Stimulated activated CD4-positive, alpha-beta T cell treated with anti-CD3 and anti-CD28 coated beads, TNF-alpha, amount 100 ng/mL, for 24 hours (primary cell): ENCODE measurements around the gene PROM2.

Experiments used
- DNase-seq, 3 experiments: peaks; one replicate each; pipeline ENCODE4 v3.0.0-alpha.2; 2020; ENCODE audit warnings: low read depth in 3 of 3

PROM2 gene

DNA sequence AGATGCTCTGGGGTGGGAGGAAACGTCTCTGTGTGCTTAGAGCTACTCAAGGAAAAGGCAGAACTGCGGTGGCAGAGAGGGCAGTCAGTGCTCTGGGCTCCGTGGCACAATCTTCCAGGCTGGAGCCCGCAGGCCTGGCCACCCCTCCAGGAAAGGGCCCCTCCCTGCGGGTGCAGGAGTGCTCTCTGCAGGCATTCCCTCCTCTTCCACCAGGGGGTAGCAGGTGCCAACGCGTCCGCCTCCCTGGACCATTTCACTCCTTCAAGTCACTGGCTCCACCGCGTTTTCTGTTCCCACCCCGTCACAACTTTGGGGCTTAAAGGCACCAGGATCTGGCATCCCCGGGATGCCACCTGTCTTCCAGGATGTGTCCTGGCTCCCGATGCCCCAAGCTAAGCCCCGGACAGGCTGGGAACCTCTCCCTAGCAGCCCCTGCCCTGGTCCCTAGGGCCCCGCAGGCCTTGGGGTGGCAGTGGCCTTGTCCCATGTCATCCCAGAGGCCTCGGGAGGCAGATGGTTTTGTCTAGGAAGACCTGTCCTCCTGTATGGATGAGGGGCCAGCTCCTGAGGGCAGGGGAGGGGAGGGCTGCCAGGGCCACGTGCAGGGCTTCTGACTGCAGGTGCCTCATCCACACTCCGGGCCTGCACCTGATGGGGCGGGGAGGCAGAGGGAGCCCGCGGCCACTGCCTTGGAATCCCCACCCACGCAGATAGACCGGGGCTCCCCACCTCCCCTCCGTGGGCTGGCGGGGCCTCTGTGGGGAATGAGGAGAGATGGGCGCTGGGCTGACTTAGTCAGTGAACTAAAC, 49.3 kb downstream of the PROM2 start:
- DNase-seq: no peak

DNA sequence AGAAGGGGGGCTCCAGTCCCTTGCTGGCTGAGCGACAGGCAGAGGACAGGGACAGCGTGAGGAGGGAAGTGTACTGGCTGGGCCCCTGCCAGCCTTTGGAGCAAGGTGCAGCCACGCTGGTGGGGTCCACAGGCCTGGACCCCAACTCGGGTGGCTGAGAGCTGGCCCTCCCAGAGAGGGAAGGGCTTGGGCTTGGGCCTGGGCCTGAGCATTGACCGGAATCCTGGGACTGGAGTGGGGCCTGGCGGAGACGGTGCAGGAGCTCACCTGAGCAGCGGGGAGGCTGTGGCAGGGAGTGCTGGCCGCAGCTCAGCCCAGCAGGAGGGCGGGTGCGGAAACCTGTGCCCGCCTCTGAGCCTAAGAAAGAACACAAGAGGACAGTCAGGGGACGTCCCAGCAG, 50.8 kb downstream of the PROM2 start:
- no peak for DNase-seq

DNA sequence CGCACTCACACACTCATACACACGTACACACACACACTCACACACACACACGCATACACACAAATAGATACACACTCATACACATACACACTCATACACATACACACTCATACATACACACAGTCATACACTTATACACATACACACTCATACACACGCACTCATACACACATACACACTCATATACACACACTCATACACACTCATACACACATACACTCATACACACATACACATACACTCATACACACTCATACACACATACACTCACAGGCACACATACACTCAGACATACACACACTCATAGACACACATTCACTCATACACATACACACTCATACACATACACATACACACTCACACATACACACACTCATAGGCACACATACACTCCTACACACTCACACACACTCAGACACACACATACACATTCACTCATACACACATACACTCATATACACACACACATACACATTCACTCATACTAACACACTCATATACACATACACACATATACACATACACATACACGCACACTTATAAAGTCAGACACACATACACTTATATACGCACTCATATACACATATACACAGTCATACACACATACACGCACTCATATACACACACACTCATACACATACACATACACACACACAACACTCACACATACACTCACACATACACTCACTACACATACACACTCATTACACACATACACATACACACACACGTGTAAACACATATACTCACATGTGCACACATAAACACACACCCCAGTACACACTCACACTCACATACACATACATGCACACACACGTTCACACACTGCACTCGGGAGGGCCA, 51.6 kb downstream of the PROM2 start:
- DNase-seq: no peak

DNA sequence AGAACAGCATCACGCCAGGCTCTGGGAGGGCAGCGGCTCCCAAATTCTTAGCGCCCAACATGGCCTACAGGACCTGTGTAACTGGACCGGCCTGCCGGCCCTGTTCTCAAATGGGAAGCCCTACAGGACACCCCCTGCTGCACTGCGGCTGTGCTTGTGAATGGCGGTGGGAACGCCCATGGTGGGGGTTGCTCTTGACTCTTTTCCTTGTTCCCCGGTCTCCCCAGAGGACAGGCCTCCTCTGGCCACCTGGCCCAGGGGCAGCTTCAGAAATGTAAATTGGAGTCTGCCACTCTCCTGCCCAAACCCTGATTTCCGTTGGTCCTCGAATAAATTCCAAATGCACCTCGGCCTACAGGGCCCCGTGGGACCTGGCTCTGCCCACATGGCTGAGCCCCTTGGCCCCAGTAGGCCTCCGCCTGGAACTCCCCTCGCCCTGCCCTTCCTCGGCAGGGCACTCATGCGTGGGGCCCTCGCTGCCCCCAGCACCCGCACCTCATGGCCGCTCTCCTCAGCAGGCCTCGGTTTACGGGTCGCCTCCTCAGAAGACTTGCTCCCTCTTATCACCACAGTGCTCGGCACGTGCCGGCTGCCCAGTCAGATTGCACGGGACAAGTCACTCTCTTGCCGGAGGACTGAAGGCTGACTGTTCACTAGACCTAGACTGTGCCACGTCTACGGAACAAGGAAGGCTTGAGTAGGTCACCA, 52.3 kb downstream of the PROM2 start:
- DNase-seq: no peak

DNA sequence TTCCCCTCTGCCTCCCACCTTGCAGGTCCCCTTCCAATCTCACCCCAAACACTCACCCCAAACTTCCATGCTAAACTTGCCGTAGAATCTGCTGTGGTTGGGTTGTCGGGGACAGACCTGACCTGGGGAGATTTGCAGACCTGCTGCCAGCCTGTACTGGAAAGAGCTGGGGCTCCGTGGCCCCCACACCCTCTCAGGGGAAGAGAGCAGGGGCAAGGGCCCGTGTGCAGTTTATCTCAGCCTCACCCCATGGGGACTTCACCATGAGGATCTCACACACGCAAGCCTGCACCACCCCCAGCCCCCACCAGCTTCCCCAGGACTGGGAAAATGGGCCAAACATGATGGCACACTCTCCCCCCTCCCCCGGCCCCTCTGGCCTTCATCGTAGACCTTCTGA, 53.6 kb downstream of the PROM2 start:
- DNase-seq: no peak

DNA sequence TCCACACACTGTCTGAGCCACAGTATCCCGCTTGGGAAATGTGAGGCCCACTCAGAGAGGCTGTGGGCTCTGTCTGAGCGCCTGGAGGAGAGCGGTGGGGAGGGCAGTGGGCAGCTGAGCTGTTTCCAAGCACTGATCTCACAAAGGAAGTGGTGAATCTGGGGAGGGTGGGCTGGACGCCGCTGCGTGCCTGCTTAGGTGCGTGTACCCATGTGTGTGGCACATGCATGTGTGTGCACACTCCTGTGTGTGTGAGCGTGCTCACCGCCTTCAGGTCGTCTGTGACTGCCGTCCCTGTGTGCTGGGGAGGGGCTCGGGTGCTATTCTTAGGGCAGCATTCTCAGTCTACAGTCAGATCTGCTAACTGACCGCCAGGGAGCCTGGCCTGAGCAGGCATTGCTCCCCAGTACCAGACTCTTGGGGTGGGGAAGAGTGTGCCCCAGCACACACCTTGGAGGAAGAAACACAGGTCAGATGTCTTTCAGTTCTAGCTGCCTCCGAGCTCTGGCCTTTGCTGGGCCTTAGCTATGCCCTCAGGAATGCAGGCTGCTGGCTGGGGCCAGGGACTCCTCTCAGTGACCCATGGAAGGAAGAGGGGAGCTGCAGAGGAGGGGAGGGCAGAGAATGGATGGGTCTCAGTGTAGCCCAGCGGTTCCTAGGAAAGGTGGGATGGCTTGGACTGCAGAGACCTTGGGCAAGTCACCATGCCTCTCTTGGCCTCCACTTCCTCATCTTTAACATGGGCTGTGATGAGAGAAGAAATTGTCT, 54.3 kb downstream of the PROM2 start:
- DNase-seq: no peak

DNA sequence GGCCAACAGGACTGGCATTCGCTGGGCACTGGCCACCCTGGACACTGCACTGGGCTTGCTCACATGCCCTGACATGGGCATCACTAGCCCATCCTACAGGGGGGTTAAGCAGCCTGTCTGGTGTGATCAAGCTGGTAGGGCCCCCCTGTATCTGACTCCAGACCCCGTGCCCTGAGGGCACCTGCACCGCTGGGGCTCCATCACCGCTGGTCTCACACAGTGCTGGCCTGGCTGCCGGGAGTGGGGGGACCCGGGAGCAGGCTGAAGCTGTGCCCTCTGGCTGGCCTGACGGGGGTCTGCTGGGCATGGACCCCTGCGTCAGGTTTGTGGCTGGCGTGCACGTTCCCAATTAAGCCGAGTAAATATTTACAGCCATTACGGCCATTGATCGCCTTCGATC, 55.2 kb downstream of the PROM2 start:
- no peak for DNase-seq

DNA sequence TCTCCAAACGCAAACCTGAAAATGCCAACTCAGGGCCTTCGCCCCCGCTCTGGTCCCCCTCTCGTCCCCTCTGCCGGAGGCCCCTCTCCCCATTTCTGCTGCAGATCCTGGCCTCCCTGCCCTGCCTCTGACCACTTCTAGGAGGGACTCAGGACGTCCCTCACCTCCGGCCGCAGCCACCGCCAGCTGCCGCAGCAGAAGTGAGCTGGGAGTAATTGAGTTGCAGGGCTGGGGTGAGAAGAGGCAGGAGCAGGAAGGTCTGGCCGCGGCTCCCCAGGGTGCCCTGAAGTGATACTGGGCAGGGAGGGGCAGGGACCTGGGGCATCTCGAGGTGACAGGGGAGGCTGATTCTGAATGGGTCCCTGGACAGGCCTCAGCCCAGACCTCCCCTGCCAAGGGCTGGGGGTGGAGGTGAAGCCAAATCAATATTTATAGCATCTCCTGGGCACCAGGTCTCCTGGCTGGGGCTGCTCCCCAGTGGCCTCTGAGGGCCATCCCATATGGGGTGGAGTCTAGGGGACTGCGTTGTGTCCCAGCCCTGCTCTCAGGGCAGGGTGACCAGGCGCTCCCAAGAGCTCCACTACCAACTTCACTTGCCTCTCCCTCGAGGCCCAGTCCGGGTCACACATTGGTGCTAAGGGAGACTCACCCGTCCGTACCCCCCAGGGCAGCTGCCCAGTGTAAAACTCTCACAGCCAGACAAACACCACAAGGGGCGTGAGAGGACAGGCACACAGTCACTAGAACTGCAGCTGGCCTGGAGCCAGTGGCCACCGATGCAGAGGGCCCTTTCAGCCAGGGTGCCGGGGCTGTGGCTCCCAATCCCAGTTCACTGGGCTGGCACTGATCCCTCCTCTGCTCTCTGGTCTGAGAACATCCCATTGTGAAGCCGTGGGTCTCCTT, 55.9 kb downstream of the PROM2 start:
- DNase-seq: no peak

DNA sequence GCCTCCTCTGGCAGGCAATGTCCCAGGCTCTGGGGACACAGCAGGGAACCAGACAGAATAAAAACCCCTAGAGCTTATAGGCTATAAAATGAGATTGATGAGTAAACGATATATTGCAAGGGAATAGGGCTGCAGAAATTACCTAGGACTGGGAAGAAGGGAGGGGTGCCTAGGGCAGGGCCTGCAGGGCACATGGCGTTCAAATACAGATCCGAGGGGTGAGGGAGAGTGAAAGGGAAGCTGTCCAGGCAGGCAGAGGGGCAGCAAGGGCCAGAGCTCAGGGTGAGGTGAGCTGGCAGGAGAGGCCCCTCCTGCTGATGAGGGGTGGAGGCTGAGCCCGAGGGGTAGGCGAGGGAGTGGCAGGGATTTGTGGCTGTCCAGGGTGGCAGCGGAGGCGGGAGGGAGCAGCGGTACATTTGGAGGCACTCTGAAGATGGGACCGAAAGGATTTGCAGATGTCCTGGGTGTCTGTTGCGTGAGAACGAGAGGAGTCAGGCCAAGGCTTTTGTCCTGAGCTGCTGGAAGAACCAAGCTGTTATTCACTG, 56.6 kb downstream of the PROM2 start:
- no peak for DNase-seq

DNA sequence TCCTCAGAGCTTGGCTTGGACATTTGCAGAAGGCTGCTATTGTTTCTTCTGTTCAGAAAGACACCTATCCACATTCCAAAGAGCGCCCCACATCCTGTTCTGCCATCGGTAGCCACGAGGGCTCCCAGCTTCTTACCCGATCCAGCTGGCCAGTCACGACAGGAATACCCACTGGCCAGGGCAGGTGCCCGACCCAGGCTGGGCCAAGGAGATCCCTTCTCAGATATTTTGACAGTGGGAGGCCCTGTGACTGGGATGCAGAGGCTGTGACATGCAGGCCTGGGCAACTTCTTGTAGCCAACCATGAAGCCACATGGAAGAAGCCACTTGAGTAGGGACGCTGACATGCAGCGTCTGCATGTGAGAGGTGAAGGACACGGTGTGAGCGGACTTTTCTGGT, 57.4 kb downstream of the PROM2 start:
- no peak for DNase-seq

DNA sequence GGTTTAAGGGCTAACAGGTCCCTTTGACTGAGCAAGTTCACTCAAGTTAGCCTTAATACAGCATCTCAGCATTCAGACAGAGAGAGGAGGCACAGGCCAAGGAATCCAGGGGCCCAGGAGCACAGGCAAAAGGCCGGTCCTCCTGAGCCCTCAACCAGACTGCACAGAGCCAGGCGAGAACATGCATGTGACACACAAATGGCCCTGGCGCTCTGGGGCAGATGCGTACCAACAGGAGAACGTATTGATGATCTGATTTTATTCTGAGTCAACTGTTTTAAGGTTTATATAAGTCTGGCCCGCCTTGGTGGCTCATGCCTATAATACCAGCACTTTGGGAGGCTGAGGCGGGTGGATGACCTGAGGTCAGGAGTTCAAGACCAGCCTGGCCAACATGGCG, 57.8 kb downstream of the PROM2 start:
- no peak for DNase-seq

DNA sequence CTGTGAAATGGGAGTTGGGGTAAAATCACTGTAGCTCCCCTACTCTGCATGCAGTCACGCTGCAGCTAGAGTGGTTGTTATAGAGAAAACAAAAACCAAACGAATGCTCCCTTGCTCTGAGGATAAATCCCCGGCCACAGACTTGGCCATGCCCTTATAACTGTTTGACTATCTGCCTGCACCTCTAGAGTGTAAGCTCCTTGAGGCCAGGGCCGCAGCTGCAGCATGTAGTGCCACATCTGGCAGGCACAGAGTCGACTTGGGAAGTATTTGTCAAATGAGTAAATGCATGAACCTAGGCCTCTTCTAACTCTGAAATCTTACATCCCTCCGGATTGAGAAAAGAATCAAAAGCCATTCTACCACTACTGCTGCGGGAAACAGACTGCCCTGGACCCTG, 58.8 kb downstream of the PROM2 start:
- DNase-seq: no peak

DNA sequence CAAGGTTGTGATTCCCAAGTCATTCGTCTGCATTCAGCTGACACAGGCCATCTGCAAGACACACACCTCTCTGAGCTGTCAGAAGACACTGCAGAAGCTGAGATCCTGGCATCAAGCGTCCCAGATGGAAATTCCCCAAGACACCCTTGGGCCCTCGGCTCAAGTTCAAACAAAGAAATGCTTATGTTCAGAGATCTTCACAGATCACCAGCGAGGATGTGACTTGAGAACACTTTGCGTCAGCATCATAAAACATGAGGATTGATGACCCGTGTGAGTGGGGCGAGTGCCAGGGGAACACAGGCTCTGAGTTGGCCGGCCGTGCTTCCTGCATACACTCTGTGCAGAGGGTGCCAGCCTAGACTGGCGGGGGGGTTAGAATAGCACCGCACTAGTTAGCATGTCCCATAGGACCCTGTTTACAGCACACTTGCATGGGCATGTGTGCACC, 59.7 kb downstream of the PROM2 start:
- DNase-seq: no peak

DNA sequence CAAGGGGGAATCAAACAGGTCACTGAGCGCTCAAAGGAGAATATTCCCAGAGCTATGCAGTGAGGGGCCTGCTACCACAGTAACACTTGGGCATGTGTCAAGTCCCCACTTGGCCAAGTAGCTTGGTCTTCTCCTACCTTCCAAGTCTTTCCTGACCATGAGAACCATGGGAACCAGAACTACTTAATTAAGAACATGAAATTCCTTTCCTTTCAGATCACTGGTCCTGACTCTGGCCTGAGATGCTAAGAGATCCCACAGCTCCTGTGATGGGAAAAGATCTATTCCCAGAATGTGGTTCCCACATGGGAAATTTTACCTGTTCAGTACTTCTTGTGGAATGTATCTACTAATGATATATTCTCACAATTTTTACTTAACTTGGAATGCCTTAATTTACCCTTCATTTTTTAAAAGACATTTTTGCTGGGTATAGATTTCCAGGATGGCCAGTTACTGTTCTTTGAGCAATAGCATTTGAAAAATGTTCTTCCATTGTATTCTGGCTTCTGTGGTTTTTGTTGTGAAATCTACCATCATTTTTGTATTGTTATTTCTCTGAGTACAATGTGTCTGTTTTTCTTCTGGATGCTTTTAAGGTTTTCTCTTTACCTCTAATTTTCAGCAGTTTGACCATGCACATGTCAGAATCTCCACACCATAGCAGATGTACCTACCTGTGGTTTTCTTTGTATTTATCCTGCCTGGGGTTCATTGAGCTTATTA, 60.8 kb downstream of the PROM2 start:
- no peak for DNase-seq

DNA sequence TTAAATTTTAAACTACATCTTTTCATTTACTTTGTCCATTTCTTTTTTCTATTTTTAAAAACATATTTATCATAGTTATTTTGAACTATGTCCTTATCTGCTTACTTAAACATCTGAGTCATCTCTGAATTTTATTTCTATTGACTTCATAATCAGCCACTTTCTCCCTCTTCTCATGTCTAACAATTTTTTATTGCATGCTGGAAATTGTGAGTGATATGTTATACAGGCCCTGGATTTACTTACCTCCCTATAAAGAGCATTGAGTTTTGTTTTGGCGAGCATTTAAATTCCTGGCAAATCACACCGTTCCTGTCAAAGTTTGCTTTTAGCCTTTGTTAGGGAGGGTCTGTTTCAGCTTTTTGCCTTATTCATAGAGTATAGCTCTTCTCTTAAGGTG, 62.2 kb downstream of the PROM2 start:
- DNase-seq: no peak

DNA sequence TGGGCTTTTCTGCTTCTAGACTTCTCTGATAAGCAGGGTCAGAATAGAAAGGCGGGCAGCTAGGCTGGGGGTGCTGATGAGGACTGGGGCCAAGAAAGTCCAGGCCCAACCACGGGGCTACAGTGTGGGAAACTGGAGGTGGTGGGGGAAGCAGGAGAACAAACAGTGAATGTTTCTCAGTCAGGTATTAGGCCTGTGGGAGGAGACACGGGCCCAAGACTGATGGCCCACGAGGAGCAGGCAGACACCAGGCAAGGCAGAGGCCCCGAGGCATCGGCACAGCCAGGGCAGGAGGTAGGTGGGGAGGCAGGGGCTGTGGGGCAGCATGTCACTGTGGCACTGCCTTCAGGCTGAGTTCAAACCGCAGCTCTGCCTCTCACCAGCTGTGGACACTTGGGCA, 63.6 kb downstream of the PROM2 start:
- no peak for DNase-seq
